ENCODE results near the gene HMG20B. TPM values are rescaled to one million over a fixed set of nuclear protein-coding genes. Genes with fewer than 3 reads are reported as not detected.

Gene HMG20B
- total RNA-seq, 1 experiment from 2014 or later = 33.9 TPM

- Histone ChIP-seq H3K27me3 (replicated peaks; ENCODE audit: control insufficient read depth, insufficient read depth, low read length) (no peaks in the 10 kb centered on the region), H3K4me3 (ENCODE audit: low read depth, low read length) (no peak overlapping the region), H3K4me1 (peaks cover 5% of the 10 kb centered on the region; the same call in 1 of the 2 replicates), H3K36me3 (ENCODE audit: control insufficient read depth, insufficient read depth, low read length) (no peaks in the 10 kb centered on the region), H3K9me3 (no peaks in the 10 kb centered on the region)
- intact Hi-C loops (cut with micrococcal nuclease; ENCODE audit: unreplicated experiment) = no loop called here
- H3K4me3 Mint-ChIP-seq (ENCODE audit: unreplicated experiment) = no peak overlapping the region
- DNase-seq = no peak
- no peaks in the 10 kb centered on the region for H3K4me1 Mint-ChIP-seq (ENCODE audit: low read depth, unreplicated experiment)
- no TSS peak for BruUV-seq (replicated peaks)
- no peak overlapping the region for H3K27ac Mint-ChIP-seq (ENCODE audit: unreplicated experiment)
- no peaks in the 10 kb centered on the region for H3K9me3 Mint-ChIP-seq (ENCODE audit: unreplicated experiment)
- ChIA-PET POLR2A (no interaction called here), CTCF (interaction anchor here (0.6 kb wide), 1 partner anchor 50 kb away, joined by 5 read pairs; no protein-coding TSS in a partner anchor)
- no peak for TF ChIP-seq CTCF (IDR thresholded peaks at IDR 0.05; ENCODE audit: insufficient read depth in 1 of 2, low read depth in 1 of 2, low read length in 1 of 2, severe bottlenecking in 1 of 2, unreplicated experiment in 1 of 2)
- no peaks in the 10 kb centered on the region for H3K27me3 Mint-ChIP-seq (ENCODE audit: insufficient read depth, unreplicated experiment)
- peaks cover 6% of the 10 kb centered on the region for H3K36me3 Mint-ChIP-seq (ENCODE audit: insufficient read depth, unreplicated experiment)
Measured at GRCh38 chr19:3607303-3608078, 34.7 kb downstream of the HMG20B start.

- Histone ChIP-seq H3K27me3 (replicated peaks; ENCODE audit: control insufficient read depth, insufficient read depth, low read length) (no peaks in the 10 kb centered on the region), H3K4me3 (ENCODE audit: low read depth, low read length) (no peak overlapping the region), H3K9me3 (no peaks in the 10 kb centered on the region), H3K4me1 (peaks cover 4% of the 10 kb centered on the region; the same call in 1 of the 2 replicates), H3K36me3 (ENCODE audit: control insufficient read depth, insufficient read depth, low read length) (no peaks in the 10 kb centered on the region)
- Mint-ChIP-seq H3K4me1 (ENCODE audit: low read depth, unreplicated experiment) (no peaks in the 10 kb centered on the region), H3K27ac (ENCODE audit: unreplicated experiment) (no peak overlapping the region), H3K9me3 (ENCODE audit: unreplicated experiment) (no peaks in the 10 kb centered on the region), H3K27me3 (ENCODE audit: insufficient read depth, unreplicated experiment) (no peaks in the 10 kb centered on the region), H3K4me3 (ENCODE audit: unreplicated experiment) (no peak overlapping the region), H3K36me3 (ENCODE audit: insufficient read depth, unreplicated experiment) (peaks cover 6% of the 10 kb centered on the region)
- ChIA-PET CTCF (interaction anchor here (0.6 kb wide), 2 partner anchors 50 to 767 kb away, joined by 3 to 5 read pairs; no protein-coding TSS in a partner anchor), POLR2A (no interaction called here)
- no TSS peak for BruUV-seq (replicated peaks)
- intact Hi-C loops (cut with micrococcal nuclease; ENCODE audit: unreplicated experiment) = no loop called here
- no peak for TF ChIP-seq CTCF (IDR thresholded peaks at IDR 0.05; ENCODE audit: insufficient read depth in 1 of 2, low read depth in 1 of 2, low read length in 1 of 2, severe bottlenecking in 1 of 2, unreplicated experiment in 1 of 2)
- no peak for DNase-seq
Measured at GRCh38 chr19:3608079-3608641, 35.4 kb downstream of the HMG20B start.

GRCh38 chr19:3608750-3609322, 36.1 kb downstream of the HMG20B start:
- no TSS peak for BruUV-seq (replicated peaks)
- Mint-ChIP-seq H3K4me3 (ENCODE audit: unreplicated experiment) (no peak overlapping the region), H3K9me3 (ENCODE audit: unreplicated experiment) (no peaks in the 10 kb centered on the region), H3K36me3 (ENCODE audit: insufficient read depth, unreplicated experiment) (peaks cover 6% of the 10 kb centered on the region), H3K4me1 (ENCODE audit: low read depth, unreplicated experiment) (no peaks in the 10 kb centered on the region), H3K27me3 (ENCODE audit: insufficient read depth, unreplicated experiment) (no peaks in the 10 kb centered on the region), H3K27ac (ENCODE audit: unreplicated experiment) (no peak overlapping the region)
- no peak for TF ChIP-seq CTCF (IDR thresholded peaks at IDR 0.05; ENCODE audit: insufficient read depth in 1 of 2, low read depth in 1 of 2, low read length in 1 of 2, severe bottlenecking in 1 of 2, unreplicated experiment in 1 of 2)
- intact Hi-C loops (cut with micrococcal nuclease; ENCODE audit: unreplicated experiment) = no loop called here
- Histone ChIP-seq H3K27me3 (replicated peaks; ENCODE audit: control insufficient read depth, insufficient read depth, low read length) (no peaks in the 10 kb centered on the region), H3K4me3 (ENCODE audit: low read depth, low read length) (no peak overlapping the region), H3K4me1 (no peaks in the 10 kb centered on the region), H3K9me3 (no peaks in the 10 kb centered on the region), H3K36me3 (ENCODE audit: control insufficient read depth, insufficient read depth, low read length) (no peaks in the 10 kb centered on the region)
- CTCF ChIA-PET = interaction anchor here (0.6 kb wide), 1 partner anchor 766 kb away, joined by 3 read pairs; no protein-coding TSS in a partner anchor
- POLR2A ChIA-PET = no interaction called here
- no peak for DNase-seq

Measured in Caco-2 (cell line).